Ovary (tissue), 9 donors: ENCODE data around the gene ANKRD65. TPM values are rescaled to one million over a fixed set of nuclear protein-coding genes. Genes with fewer than 3 reads are reported as not detected.
"Not testable (repeated sequence)": the region's sequence is repeated elsewhere in the genome, so short reads cannot be mapped to it uniquely, and the experiment has no call there.

Experiments used
- DNase-seq, 5 donors: peaks; one replicate each; pipeline ENCODE4 v3.0.0-alpha.2; 2019 to 2020
- H3K27ac ChIP-seq, 2 donors: fragments of 200-600 bp; one replicate each; pipeline versions ENCODE4 v1.5.1 to v1.8.0; 2019 to 2022
- H3K27me3 ChIP-seq: fragments of 200-600 bp; one replicate; pipeline ENCODE4 v1.8.0; 2022
- H3K36me3 ChIP-seq: fragments of 200-600 bp; sonication (generic); one replicate; pipeline ENCODE4 v1.5.1; 2019
- H3K4me1 ChIP-seq: one replicate; pipeline ENCODE4 v1.8.1; 2013; ENCODE audit warnings: mild to moderate bottlenecking, moderate library complexity; ENCODE audit not compliant: insufficient read depth
- H3K4me3 ChIP-seq: fragments of 200-600 bp; sonication (generic); one replicate; pipeline ENCODE4 v1.5.1; 2017
- H3K9me3 ChIP-seq, 2 donors: fragments of 200-600 bp in 1 of 2; sonication (generic) in 1 of 2; one replicate each; pipeline versions ENCODE4 v1.5.1 to v1.8.1; 2013 to 2019; ENCODE audit warnings: mild to moderate bottlenecking in 1 of 2, moderate library complexity in 1 of 2
- EP300 ChIP-seq: sonication (generic); formaldehyde crosslinking; IDR thresholded peaks from one replicate; pipeline ENCODE4 v1.6.1; 2017; ENCODE audit warnings: antibody characterized with exemption
- POLR2A ChIP-seq: fragments of 450-650 bp; IDR thresholded peaks from one replicate; pipeline ENCODE4 v1.6.1; 2017; ENCODE audit warnings: antibody characterized with exemption, mild to moderate bottlenecking, moderate library complexity
- WGBS, 3 donors: extraction: QIAGEN DNeasy Blood & Tissue Kit in 1 of 3; methylation state at CpG; one replicate each; pipeline versions ENCODE4 v1.1.5 to v1.1.7; 2013 to 2017; 5-methylcytosine and 5-hydroxymethylcytosine counted together
- intact Hi-C, 4 donors: fragments of 100-400 bp; cut with DNase I; formaldehyde crosslinking; loops; one replicate each; pipeline versions ENCODE4 v1.11.0 to v1.15.1; 2022 to 2023
- polyA plus RNA-seq, 2 donors: library from polyadenylated mRNA; stranded (reverse); fragments of 200-250 nt in 1 of 2; fragments of 350-450 nt in 1 of 2; fragmentation: Illumina TruSeq in 1 of 2; extraction: RNeasy Lipid Tissue Mini Kit (QIAGEN cat#74804) in 1 of 2; gene quantifications; one replicate each; pipeline ENCODE4 v1.2.3, GENCODE V29; 2013 to 2014
- total RNA-seq, 7 donors: library from RNA; depleted of rRNA in 2 of 7; stranded (reverse); fragments of >200 nt in 2 of 7; fragmentation: NEBNext Ultra II Directional in 3 of 7; extraction: Animal tissue kit (Norgen Biotek cat#: 25700) in 3 of 7; gene quantifications; one replicate each; pipeline versions ENCODE4 v1.1.0 to v1.2.4, GENCODE V29; 2016 to 2023
- TF ChIP-seq, protein P1 (sequence below), 3 donors: fragments of 450-650 bp in 2 of 3; fragments of 200-600 bp in 1 of 3; IDR thresholded peaks; one replicate each; pipeline versions ENCODE4 v1.5.1 to v1.8.0; 2016 to 2022; ENCODE audit warnings: antibody characterized with exemption in 3 of 3, mild to moderate bottlenecking in 1 of 3
- donor health status: DM: no; HTN: no; CAD: no; lungs with moderate emphysema.
- donor health status: DM: no; HTN: no; CAD: no.
- donor health status: Bipolar disorder and iron deficiency.
- donor health status: DM: yes; HTN: yes; CAD: no.
- donor health status: DM: no; HTN: no; CAD: no.
- donor health status: DM: yes; HTN: yes; CAD: no.

Gene ANKRD65
- total and polyA plus RNA-seq, 9 donors, result 4.5 to 48.8 (median 13.3) TPM

DNA sequence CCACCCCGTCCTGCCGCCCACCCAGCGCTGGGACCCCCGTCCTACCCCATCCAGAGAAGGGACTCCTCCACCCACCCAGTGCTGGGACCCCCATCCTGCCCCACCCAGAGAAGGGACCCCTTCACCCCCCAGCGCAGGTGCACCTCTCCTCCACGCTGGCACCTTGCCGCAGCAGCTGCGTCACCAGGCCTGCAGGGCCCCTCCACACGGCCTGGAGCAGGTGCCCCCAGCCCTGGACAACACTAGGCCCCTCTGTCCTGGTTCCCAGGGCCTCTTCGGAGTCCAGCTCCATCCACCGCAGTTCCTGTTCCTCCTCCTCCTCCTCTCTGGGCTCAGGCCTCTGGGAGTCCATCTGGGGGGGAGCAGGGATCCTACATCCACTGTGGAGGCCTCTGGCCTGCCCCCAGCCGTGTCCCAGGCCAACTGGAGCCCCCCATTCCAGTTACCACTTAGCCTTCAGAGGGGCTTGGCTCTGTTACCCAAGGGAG, 378 bp downstream of the ANKRD65 start:
- Histone ChIP-seq H3K9me3 (no peaks in the 10 kb centered on the region), H3K36me3 (no peaks in the 10 kb centered on the region), H3K4me3 (peak overlapping the region; percentile 33), H3K4me1 (peaks cover 9% of the 10 kb centered on the region), H3K27ac (peak overlapping the region in 1 of 2 donors; percentile 38), H3K27me3 (no peaks in the 10 kb centered on the region)
- WGBS, 3 donors, result 32 to 54% (median 46%) methylated on average over 12 of the region's 12 CpGs
- intact Hi-C loops, result no loop called here
- TF ChIP-seq POLR2A, result no peak
- TF ChIP-seq EP300, result no peak
- TF ChIP-seq, protein P1, sequence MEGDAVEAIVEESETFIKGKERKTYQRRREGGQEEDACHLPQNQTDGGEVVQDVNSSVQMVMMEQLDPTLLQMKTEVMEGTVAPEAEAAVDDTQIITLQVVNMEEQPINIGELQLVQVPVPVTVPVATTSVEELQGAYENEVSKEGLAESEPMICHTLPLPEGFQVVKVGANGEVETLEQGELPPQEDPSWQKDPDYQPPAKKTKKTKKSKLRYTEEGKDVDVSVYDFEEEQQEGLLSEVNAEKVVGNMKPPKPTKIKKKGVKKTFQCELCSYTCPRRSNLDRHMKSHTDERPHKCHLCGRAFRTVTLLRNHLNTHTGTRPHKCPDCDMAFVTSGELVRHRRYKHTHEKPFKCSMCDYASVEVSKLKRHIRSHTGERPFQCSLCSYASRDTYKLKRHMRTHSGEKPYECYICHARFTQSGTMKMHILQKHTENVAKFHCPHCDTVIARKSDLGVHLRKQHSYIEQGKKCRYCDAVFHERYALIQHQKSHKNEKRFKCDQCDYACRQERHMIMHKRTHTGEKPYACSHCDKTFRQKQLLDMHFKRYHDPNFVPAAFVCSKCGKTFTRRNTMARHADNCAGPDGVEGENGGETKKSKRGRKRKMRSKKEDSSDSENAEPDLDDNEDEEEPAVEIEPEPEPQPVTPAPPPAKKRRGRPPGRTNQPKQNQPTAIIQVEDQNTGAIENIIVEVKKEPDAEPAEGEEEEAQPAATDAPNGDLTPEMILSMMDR (IDR thresholded peaks at IDR 0.05), result no peak
- DNase-seq, result peak in 2 of 5 donors; percentile 43 to 49

DNA sequence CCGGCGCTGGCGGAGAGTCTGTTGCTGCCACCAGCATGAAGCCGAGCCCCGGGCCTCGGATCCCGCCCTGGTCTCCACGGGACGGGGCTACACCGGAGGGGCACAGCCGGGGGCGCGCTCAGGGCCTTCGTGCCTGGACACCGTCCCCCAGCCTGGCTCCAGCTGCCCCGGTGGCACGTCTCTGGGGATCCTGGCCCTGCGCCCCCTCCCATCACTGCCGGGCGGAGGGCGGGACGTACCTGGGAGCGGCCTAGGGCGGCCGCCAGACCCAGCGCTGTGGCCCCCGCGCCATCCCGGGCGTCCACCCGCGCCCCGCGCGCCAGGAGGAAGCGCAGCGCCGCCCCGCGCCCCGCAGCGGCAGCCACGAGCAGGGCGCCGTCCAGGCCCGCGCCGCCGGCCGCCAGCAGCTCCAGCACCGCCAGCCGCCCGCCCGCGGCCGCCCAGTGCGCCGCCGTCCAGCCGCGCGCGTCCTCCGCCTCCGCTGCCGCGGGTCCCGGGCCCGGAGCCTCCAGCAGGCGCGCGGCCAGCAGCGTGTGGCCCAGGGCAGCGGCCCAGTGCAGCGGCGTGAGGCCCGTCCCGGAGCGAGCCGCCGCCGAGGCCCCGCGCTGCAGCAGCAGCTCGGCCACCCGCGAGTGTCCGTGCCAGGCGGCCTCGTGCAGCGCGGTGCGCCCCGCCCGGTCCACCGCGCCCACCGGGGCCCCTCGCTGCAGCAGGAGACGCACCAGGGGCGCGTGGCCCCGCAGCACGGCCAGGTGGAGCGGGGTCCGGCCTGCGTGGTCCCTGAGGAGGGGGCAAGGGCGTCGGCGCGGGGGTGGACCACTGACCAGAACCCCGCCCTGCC, 1.0 kb downstream of the ANKRD65 start:
- 2 to 9% (median 7%) methylated on average over 43 to 112 of the region's 112 CpGs for WGBS, 3 donors
- Histone ChIP-seq H3K4me1 (peaks cover 9% of the 10 kb centered on the region), H3K27ac (peak overlapping the region; percentile 74 to 83), H3K36me3 (no peaks in the 10 kb centered on the region), H3K9me3 (no peaks in the 10 kb centered on the region), H3K4me3 (peak overlapping the region; percentile 34), H3K27me3 (no peaks in the 10 kb centered on the region)
- DNase-seq, result peak in 3 of 5 donors; percentile 51 to 73 (median 65)
- no peak for TF ChIP-seq EP300
- TF ChIP-seq, protein P1 (IDR thresholded peaks at IDR 0.05), result peak in 2 of 3 donors; percentile 14 to 33
- intact Hi-C loops, result no loop called here

DNA sequence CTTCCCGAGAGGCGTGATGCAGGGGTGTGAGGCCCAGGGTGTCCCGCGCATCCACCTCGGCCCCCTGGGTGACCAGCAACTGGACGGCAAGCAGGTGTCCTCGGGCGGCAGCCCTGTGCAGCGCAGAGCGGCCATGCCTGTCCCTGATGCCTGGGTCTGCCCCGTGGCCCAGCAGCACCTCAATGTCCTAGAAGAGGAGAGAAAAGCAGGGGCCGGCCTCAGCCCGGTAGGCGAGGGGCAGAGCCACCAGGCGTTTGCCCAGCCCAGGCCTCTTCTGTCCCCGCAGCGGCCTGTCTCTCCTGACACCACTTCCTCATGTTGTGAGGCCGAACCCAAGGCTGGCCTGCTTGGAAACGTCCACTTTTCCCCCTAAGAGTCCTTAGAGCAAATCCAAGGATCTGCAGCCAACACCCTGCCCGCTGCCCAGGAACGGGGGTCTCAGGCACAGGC, 1.7 kb downstream of the ANKRD65 start:
- intact Hi-C loops, result no loop called here
- H3K36me3 ChIP-seq, result no peaks in the 10 kb centered on the region
- WGBS, 3 donors, result 74 to 81% (median 75%) methylated on average over 15 to 21 of the region's 21 CpGs
- peak in 2 of 5 donors; percentile 32 to 38 for DNase-seq
- TF ChIP-seq EP300 (no peak), POLR2A (no peak)
- TF ChIP-seq, protein P1 (IDR thresholded peaks at IDR 0.05), result no peak
- H3K27me3 ChIP-seq, result no peaks in the 10 kb centered on the region
- H3K9me3 ChIP-seq, result no peaks in the 10 kb centered on the region
- peak overlapping the region; percentile 74 to 83 for H3K27ac ChIP-seq
- peaks cover 9% of the 10 kb centered on the region for H3K4me1 ChIP-seq
- peak overlapping the region; percentile 34 for H3K4me3 ChIP-seq

DNA sequence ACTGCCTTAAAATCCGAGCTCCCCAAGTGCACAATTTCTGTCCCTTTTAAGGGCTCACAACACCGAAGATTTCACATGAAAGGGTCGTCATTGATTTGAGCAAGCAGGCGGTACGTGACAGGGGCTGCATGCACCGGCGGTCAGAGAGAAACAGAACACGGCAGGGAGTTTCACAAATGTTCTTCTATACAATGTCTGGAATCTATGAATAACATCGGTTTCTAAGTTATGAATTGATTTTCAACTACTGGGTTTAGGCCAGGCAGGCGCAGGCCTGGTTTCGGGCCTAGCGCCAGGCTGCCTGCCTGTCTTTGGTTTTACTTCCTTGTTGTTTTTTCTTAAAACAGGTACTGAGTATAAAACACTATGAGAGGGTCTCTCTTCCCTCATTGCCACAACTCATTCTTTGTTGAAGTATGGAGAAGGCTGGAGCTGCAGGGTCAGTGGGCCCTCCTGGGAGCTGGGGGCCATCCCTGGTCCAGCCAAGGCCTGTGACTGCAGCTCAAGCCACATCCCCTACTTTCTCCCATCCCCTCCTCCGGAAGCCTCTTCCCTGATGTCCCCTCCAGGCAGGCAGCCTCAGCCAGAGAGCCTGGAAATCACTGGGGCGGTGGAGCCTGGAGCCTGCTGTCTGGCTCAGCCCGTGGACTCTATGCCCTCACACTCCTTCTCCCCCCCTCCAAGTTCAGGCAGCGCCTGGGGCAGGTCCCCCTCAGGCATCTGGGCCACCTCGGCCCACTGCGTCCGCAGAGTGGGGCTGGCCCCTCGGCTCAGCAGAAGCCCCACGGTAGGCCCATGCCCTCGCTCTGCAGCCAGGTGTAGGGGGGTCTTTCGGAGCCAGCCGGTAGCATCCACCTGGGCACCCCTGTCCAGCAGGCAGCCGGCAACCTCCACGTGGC, 2.4 kb downstream of the ANKRD65 start:
- H3K27me3 ChIP-seq, result no peaks in the 10 kb centered on the region
- no peak overlapping the region for H3K4me3 ChIP-seq
- 88 to 92% (median 90%) methylated on average over 19 to 26 of the region's 26 CpGs for WGBS, 3 donors
- H3K36me3 ChIP-seq, result no peaks in the 10 kb centered on the region
- intact Hi-C loops, result no loop called here
- no peak for DNase-seq
- no peak overlapping the region for H3K27ac ChIP-seq
- no peaks in the 10 kb centered on the region for H3K9me3 ChIP-seq
- H3K4me1 ChIP-seq, result peaks cover 9% of the 10 kb centered on the region
- TF ChIP-seq EP300 (no peak), POLR2A (no peak)

DNA sequence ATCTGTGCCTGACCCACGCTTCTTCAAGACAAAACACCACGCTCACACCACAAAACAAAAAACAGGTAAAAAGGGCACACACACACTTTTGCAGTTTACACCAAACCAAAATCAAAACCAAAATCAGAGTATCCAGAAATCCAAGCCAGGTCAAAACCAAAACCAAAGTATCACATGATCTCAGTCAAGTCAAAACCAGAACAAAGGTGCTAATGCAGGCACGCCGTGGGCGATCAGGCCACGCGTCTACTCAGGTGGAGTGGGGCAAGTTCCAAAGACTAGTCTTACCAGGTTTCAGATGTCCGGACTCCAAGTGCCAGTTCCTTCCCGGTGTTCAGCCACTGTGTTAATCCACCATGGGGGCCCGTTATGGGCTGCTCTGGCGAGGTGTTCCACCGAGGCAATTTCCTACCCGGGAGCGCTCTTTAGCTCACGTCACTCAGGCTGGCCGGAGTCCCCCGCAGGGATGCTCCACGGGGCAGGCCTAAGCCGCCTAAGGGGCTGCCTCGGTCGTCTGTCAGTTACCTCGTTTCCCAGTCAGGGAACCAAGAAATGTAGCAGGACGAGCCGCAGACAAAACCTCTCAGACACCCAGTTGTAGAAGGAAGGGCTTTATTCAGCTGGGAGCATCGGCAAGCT, 3.1 kb downstream of the ANKRD65 start:
- H3K4me3 ChIP-seq, H3K27me3 ChIP-seq, H3K9me3 ChIP-seq, intact Hi-C loops, H3K36me3 ChIP-seq, H3K27ac ChIP-seq, H3K4me1 ChIP-seq, DNase-seq: not testable (repeated sequence)
- 86 to 93% (median 87%) methylated on average over 25 of the region's 25 CpGs for WGBS, 3 donors

DNA sequence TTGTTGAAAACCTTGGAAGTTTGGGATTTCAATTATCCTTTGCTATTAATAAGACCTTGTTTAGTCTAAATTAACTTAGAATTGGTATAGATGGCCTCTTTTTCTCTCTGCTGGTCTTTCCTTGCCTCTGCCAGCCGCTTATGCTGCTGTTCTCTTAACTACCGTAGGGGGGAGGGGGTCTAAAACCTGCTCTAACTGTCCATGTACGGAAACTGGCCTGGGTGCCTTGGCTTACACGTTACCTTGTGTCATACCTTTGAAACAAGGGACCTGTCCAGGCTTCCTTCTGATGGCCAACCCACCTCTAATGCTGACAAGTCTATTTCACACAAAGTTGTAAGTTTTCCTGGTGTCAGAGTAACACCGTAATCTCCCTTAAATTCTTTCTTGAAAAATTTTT, 3.7 kb downstream of the ANKRD65 start:
- H3K36me3 ChIP-seq, H3K4me1 ChIP-seq, intact Hi-C loops, H3K9me3 ChIP-seq, H3K27ac ChIP-seq, DNase-seq, H3K27me3 ChIP-seq, H3K4me3 ChIP-seq: not testable (repeated sequence)
- WGBS, 3 donors, result 50 to 70% (median 53%) methylated on average over 5 of the region's 5 CpGs
